T1000 (cell line): ENCODE measurements around the gene ABCA3.

Experiments
- DNase-seq: peaks from one replicate; lab custom pipeline; 2025; ENCODE audit warnings: mixed read lengths; lab: John Stamatoyannopoulos, UW

The ABCA3 gene

DNA sequence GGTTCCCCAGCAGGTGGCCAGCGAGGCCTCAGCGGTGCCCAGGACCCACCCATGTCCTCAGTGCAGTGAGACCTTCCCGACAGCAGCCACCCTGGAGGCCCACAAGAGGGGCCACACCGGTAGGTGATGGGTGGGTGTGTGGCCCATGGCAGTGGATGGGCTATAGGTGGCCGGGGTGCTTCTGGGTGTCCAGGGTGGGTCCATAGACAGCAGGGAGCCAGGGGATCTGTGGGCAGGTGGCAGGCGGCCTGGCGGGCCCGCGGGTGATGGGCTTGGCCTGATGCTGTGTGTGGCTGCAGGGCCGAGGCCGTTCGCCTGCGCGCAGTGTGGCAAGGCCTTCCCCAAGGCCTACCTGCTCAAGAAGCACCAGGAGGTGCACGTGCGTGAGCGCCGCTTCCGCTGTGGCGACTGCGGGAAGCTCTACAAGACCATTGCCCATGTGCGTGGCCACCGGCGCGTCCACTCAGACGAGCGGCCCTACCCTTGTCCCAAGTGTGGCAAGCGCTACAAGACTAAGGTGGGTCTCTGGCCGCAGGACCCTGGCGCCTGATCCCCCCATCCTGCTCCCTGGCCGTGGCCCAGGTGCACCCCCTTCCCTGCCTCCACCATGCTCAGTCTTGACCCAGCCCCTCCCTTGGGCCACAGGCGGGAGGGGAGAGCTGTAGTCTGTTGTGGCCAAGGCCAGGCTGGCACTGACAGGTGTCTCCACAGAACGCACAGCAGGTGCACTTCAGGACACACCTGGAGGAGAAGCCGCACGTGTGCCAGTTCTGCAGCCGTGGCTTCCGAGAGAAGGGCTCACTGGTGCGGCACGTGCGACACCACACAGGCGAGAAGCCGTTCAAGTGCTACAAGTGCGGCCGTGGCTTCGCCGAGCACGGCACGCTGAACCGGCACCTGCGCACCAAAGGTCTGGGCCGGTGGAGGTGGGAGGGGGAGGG, 106.4 kb downstream of the ABCA3 start:
- no peak for DNase-seq

DNA sequence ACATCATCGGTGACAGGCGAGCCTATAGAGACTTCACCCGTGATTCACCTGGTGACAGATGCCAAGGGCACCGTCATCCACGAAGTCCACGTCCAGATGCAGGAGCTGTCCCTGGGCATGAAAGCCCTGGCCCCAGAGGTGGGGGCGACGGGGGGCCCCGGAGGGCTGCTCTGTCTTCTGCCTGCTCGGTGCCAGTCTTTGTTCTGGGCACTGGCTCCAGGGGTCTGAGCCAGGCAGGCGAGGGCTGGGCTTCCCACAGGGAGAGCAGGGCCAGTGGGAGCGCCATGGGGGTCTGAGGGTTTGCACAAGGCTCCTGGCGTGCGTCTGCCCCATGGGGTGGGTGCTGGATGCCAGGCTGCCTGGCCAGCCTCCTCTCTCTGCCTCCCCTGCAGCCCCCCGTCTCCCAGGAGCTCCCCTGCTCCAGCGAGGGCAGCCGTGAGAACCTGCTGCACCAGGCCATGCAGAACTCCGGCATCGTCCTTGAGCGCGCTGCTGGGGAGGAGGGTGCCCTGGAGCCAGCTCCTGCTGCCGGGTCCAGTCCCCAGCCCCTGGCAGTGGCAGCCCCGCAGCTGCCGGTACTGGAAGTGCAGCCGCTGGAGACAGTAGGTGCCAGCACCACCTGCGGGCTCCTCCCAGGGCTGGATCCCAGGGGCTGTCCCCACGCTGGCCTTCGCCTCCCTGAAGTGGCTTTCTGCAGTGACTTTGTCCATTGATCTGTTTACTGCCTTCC, 107.3 kb downstream of the ABCA3 start:
- DNase-seq = no peak

DNA sequence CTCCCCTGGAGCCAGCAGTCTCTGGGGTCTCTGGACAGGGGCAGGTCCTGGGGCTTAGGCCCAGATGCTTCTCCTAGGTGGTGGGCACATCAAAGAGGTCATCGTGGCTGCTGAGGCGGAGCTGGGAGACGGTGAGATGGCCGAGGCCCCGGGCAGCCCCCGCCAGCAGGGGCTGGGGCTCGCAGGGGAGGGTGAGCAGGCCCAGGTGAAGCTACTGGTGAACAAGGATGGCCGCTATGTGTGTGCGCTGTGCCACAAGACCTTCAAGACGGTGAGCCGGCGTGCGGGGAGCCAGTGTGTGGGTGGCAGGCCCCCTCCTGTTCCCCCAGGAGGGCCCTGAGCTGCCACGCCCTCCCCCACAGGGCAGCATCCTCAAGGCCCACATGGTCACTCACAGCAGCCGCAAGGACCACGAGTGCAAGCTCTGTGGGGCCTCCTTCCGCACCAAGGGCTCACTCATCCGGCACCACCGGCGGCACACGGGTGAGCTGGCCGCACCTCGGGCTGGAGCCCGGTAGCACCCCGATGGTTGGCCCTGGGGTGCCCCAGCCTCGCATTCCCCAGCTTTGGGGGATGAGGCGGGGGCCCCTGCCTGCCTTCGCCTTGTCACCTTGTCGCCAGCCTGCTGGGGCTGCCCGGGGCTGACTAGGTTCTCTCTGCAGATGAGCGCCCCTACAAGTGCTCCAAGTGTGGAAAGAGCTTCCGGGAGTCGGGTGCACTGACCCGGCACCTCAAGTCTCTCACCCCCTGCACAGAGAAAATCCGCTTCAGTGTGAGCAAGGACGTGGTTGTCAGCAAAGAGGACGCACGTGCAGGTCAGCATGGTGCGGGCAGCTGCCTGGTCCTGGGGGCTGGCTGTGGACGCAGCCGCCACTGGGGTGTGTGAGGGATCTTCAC, 108.2 kb downstream of the ABCA3 start:
- DNase-seq = no peak

DNA sequence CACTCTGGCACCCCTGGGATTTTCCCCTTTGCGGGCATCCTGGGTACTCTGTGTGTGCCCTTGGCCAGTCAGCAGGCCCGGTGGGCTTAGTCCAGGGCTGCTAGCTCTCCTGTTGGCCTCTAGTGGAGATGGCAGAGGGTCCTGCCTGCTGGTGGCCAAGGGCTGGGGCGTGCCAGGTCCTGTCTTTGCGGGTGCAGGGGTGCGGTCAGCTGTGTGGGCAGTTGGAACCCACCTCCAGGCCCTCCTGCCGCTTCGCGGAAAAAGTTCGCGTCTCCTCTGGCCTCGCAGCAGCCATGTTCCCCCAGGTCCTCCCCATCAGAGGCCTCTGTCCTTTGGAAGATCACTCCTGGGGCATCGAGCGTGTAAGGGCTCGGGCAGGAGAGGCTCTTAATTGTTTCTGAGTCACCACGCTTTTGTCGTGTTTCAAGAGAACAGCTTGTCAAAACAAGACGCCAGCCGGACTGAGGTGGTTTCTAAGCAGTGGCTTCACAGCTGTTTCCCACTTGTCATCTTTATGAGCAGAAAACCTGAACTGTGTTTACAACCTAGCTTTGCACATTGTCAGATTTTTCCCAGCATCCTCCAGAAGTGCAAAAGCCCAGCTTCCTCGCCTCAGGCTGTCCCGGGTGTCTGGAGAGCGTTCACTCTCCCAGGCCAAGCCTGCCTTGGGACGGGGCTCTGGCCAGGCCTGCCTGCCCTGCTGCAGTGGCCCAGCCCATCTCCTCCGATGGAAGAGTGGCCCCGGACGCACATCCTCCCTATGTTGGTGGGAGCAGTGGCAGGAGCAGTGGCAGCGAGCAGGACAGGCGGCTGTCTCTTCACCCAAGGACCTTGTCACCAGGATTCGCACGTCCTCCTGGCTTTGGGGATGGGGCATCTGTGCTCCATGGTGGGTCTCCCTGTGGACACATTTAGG, 109.3 kb downstream of the ABCA3 start:
- no peak for DNase-seq

DNA sequence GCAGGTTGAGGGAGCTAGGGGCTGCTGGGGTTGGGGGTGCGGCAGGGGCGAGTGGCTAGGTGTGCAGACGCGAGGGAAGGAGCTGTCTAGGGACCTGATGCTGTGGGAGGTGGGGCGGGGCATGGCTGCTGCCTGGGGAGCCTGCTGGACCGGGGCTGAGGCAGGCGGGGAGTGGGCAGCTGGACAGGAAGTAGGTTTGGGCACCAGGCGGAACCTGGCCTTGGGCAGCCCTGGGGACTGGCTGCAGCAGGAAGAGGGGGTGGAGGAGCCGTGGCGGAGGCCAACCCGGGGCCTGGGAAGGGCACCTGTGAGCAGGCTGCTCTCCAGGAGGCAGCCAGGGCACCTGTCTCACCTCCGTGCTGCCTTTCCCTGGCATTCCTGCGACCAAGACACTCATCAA, 110.2 kb downstream of the ABCA3 start:
- DNase-seq = no peak

DNA sequence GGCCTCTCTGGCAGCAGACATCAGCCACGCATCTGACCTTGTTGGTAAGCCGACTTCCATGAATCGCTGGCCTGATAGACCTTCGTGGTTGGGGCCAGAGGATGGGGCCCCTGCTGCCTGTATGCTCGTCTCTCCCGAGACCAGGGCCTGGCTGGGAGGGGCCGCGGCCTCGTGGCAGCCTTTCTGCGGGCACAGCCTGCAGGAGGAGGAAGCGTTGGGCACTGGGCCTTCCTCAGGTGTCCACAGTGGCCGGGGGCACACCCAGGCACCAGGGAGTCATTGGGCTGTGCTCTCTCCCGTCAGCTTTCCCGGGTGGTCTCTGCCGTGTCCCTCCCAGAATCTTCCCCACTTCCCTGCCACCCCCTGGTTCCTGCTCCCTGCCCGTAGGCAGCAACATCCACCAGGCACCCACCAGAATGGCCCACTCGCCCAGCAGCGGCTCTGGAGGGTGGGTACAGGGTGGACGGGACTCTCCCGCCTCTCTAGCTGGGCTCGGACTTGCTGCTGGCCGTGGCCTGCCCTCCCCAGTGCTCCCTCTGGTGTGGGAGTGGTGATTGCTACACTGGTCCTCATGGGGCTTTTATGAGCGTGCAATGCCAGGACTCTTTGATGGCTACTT, 110.8 kb downstream of the ABCA3 start:
- no peak for DNase-seq

DNA sequence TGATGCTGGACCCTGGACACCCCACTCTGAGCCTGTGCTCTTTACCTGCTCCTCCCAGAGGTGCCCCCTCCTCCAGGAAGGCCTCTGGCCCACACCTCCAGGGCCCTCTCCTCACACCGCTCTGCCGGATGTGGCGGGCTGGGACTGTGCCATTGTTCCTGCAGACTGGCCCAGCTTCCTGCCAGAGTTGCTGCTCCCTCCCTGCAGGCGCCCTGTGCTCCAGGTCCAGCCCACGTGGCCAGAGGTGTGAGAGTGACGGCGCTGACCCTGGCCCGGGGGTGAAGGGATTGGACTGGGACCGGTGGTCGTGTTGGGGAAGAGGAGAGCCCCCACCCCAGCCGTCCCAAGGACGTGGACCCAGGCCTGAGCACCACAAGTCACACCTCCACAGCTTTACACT, 111.4 kb downstream of the ABCA3 start:
- DNase-seq = no peak

DNA sequence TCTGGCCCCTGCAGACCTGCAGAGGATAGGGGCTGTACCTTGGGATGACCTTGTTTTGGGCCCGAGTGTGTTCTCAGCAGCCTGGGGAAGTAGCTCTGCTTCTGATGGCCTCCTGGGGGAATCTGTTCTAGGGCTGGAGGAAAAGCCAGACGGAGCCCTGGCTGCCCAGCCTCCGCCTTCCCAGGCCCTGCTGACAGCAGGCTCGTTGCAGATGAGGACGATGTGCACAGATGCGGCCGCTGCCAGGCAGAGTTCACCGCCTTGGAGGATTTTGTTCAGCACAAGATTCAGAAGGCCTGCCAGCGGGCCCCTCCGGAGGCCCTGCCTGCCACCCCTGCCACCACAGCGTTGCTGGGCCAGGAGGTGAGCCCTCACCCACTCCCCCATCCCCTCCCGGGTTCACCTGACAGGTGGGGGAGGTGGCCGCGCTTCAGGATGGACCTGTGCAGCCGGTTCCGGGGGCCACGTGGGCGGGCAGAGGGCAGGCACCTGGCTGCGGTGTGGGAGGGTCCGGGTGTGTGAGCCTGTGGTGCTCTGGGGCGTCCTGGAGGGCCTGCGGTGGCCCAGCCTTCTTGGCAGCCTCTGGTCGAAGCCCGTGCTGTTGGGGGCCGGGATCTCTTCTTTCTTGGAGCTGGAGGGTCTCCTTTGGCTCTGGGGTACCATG, 112.2 kb downstream of the ABCA3 start:
- DNase-seq = no peak

DNA sequence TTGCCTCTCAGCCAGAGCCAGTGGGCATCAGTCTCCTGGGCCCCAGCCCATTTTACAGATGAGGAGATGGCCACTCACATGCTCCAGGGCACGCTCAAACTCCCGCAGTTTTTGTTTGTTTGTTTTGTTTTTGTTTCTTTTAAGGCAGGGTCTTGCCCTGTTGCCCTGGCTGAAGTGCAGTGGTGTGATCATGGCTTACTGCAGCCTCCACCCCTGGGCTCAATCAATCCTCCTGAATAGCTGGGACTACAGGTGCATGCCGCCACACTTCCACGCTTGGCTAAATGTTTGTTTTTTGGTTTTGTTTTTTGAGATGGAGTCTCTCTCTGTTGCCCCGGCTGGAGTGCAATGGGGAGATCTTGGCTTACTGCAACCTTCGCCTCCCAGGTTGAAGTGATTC, 113.6 kb downstream of the ABCA3 start:
- no peak for DNase-seq

DNA sequence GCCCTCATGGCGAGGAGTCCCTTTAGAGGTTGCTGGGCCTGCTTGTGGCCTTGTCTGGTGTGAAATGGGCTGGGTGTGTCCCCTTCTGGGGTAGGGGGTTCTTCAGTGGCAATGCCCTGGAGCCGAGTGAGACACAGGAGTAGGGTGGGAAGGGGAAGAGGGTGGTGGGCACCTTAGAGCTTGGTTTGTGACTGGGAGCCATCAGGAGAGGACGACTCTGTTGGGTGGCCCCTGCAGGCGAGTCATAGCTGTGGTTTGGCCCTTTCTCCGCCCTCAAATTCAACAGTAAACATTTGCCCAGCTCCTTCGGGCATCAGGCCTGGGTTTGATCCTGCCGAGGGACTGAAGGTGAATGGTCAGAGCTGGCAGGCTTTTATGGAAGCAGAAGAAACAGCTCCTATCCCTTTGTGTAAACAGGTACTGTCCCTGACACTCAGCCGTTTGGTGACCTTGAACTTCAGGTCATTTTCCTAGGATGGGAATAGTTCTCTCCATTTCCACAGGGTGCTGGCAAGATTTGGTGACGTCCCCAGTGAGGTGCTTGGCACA, 114.2 kb downstream of the ABCA3 start:
- no peak for DNase-seq
